22Rv1 (cell line): ENCODE results near the gene DPP3.

Source experiments
- ZFX ChIP-seq: fragments of 450-650 bp; IDR thresholded peaks from 2 replicates; pipeline ENCODE4 v1.6.1; 2017; ENCODE audit warnings: antibody characterized with exemption, borderline replicate concordance
- TF ChIP-seq, protein P1 (sequence below): fragments of 450-650 bp; IDR thresholded peaks from 2 replicates; pipeline ENCODE4 v1.5.1; 2017; ENCODE audit warnings: mild to moderate bottlenecking

GRCh38 chr11:66497206-66497605, 17.0 kb downstream of the DPP3 start:
- TF ChIP-seq, protein P1, sequence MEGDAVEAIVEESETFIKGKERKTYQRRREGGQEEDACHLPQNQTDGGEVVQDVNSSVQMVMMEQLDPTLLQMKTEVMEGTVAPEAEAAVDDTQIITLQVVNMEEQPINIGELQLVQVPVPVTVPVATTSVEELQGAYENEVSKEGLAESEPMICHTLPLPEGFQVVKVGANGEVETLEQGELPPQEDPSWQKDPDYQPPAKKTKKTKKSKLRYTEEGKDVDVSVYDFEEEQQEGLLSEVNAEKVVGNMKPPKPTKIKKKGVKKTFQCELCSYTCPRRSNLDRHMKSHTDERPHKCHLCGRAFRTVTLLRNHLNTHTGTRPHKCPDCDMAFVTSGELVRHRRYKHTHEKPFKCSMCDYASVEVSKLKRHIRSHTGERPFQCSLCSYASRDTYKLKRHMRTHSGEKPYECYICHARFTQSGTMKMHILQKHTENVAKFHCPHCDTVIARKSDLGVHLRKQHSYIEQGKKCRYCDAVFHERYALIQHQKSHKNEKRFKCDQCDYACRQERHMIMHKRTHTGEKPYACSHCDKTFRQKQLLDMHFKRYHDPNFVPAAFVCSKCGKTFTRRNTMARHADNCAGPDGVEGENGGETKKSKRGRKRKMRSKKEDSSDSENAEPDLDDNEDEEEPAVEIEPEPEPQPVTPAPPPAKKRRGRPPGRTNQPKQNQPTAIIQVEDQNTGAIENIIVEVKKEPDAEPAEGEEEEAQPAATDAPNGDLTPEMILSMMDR, result no peak
- no peak for TF ChIP-seq ZFX
